Epithelial cell of proximal tubule (primary cell): ENCODE data around the gene NFE2L1. TPM values are rescaled to one million over a fixed set of nuclear protein-coding genes. Genes with fewer than 3 reads are reported as not detected.

Experiments used
- DNase-seq: peaks from one replicate; pipeline ENCODE4 v3.0.0-alpha.2; 2011; ENCODE audit warnings: low read depth
- H3K4me3 ChIP-seq: 2 replicates; pipeline ENCODE4 v1.5.1; 2011; ENCODE audit warnings: low read depth, mild to moderate bottlenecking, low read length
- CTCF ChIP-seq: conservative IDR thresholded peaks from 2 replicates; pipeline ENCODE4 v1.5.1; 2012; ENCODE audit warnings: low read depth, mild to moderate bottlenecking, low read length
- total RNA-seq: library from RNA; depleted of rRNA; stranded (reverse); fragments of >200 nt; gene quantifications from 2 replicates; pipeline ENCODE4 v1.2.3, GENCODE V29; 2015

The NFE2L1 gene
- total RNA-seq, 1 donor from 2014 or later: 69.1 TPM

- DNase-seq: no peak
- no peak for TF ChIP-seq CTCF
- no peak overlapping the region for H3K4me3 ChIP-seq
Observed at GRCh38 chr17:48084932-48085331, 36.8 kb downstream of the NFE2L1 start.

- no peak for DNase-seq
- TF ChIP-seq CTCF: no peak
- H3K4me3 ChIP-seq: no peak overlapping the region
Observed at GRCh38 chr17:48093341-48094045, 45.3 kb downstream of the NFE2L1 start.

- no peak for TF ChIP-seq CTCF
- no peak overlapping the region for H3K4me3 ChIP-seq
- no peak for DNase-seq
Observed at GRCh38 chr17:48095611-48096010, 47.5 kb downstream of the NFE2L1 start.

GRCh38 chr17:48100160-48100559 lies 52.0 kb downstream of the NFE2L1 start:
- TF ChIP-seq CTCF: no peak
- DNase-seq: no peak
- H3K4me3 ChIP-seq: peak overlapping the region; percentile 96

- no peak for DNase-seq
- peak overlapping the region; percentile 96 for H3K4me3 ChIP-seq
- no peak for TF ChIP-seq CTCF
Observed at GRCh38 chr17:48100591-48101011, 52.4 kb downstream of the NFE2L1 start.

- TF ChIP-seq CTCF: no peak
- DNase-seq: no peak
Observed at GRCh38 chr17:48101012-48101720, 53.0 kb downstream of the NFE2L1 start, which contains the start of gene CBX1. CBX1 (minus strand) TSS chr17:48101478; CDS start chr17:48077004, 24,474 bp downstream.

More at GRCh38 chr17:48101012-48101720, 53.0 kb downstream of the NFE2L1 start, which contains the start of gene CBX1:
- peak within 1 kb of the TSS; percentile 96 for H3K4me3 ChIP-seq
